Tongue (tissue), 2 donors: ENCODE results near the gene TESMIN. TPM values are rescaled to one million over a fixed set of nuclear protein-coding genes. Genes with fewer than 3 reads are reported as not detected.

Experiments
- DNase-seq: peaks from one replicate; pipeline ENCODE4 v3.0.0-alpha.2; 2015
- total RNA-seq: library from RNA; depleted of rRNA; stranded (reverse); fragments of >200 nt; gene quantifications from one replicate; pipeline ENCODE4 v1.2.3, GENCODE V29; 2014

Gene TESMIN
- total RNA-seq, 1 donor from 2014 or later = 0.10 TPM

GRCh38 chr11:68762481-68762880 lies 11.2 kb upstream of the TESMIN start:
- no peak for DNase-seq

GRCh38 chr11:68761801-68762200 lies 10.5 kb upstream of the TESMIN start:
- DNase-seq = no peak

- no peak for DNase-seq
These were observed 8.7 kb upstream of the TESMIN start for GRCh38 chr11:68759991-68760390.

GRCh38 chr11:68757711-68758110 lies 6.4 kb upstream of the TESMIN start:
- DNase-seq = no peak

GRCh38 chr11:68756171-68756766 lies 4.9 kb upstream of the TESMIN start:
- DNase-seq = no peak

GRCh38 chr11:68753300-68753699 lies 2.0 kb upstream of the TESMIN start:
- no peak for DNase-seq

- DNase-seq = no peak
These were observed 355 bp downstream of the TESMIN start for GRCh38 chr11:68751004-68751325.

- peak; percentile 10 for DNase-seq
These were observed 921 bp downstream of the TESMIN start for GRCh38 chr11:68750195-68751003.

- peak; percentile 14 for DNase-seq
These were observed 1.8 kb downstream of the TESMIN start for GRCh38 chr11:68749229-68750123.

GRCh38 chr11:68748061-68748460 lies 3.3 kb downstream of the TESMIN start:
- no peak for DNase-seq

GRCh38 chr11:68743539-68743938 lies 7.8 kb downstream of the TESMIN start:
- no peak for DNase-seq

GRCh38 chr11:68741463-68741862 lies 9.9 kb downstream of the TESMIN start:
- no peak for DNase-seq

- no peak for DNase-seq
These were observed 15.7 kb downstream of the TESMIN start for GRCh38 chr11:68735646-68736045.

GRCh38 chr11:68735125-68735524 lies 16.2 kb downstream of the TESMIN start:
- DNase-seq = no peak

- DNase-seq = no peak
These were observed 17.2 kb downstream of the TESMIN start for GRCh38 chr11:68734111-68734510.

- DNase-seq = no peak
These were observed 23.5 kb downstream of the TESMIN start for GRCh38 chr11:68727783-68728182.

- DNase-seq = no peak
These were observed 27.0 kb downstream of the TESMIN start for GRCh38 chr11:68724293-68724692.

- DNase-seq = no peak
These were observed 29.2 kb downstream of the TESMIN start for GRCh38 chr11:68722143-68722542.

GRCh38 chr11:68721075-68721474 lies 30.2 kb downstream of the TESMIN start:
- no peak for DNase-seq

GRCh38 chr11:68715456-68716122 lies 35.7 kb downstream of the TESMIN start:
- no peak for DNase-seq

GRCh38 chr11:68714060-68714856 lies 37.1 kb downstream of the TESMIN start:
- DNase-seq = peak; percentile 30

GRCh38 chr11:68711114-68711513 lies 40.2 kb downstream of the TESMIN start:
- no peak for DNase-seq
